Upper lobe of left lung (tissue), 4 donors: Measurements from ENCODE around the gene RPS17.
"Not testable (repeated sequence)": the region's sequence is repeated elsewhere in the genome, so short reads cannot be mapped to it uniquely, and the experiment has no call there.

Experiments
- CTCF ChIP-seq, 6 experiments: fragments of 450-650 bp in 4 of 6; fragments of 200-600 bp in 2 of 6; sonication (generic) in 2 of 6; IDR thresholded peaks; one replicate each; pipeline ENCODE4 v1.5.1; 2016 to 2019; ENCODE audit warnings: antibody characterized with exemption in 6 of 6
- EP300 ChIP-seq, 4 donors: sonication (generic); formaldehyde crosslinking; IDR thresholded peaks; one replicate each; pipeline ENCODE4 v1.5.1; 2017; ENCODE audit warnings: antibody characterized with exemption in 4 of 4, control low read depth in 2 of 4
- POLR2A ChIP-seq, 4 donors: fragments of 450-650 bp; IDR thresholded peaks; one replicate each; pipeline ENCODE4 v1.5.1; 2016 to 2017; ENCODE audit warnings: antibody characterized with exemption in 4 of 4, mild to moderate bottlenecking in 2 of 4
- POLR2AphosphoS5 ChIP-seq, 2 donors: sonication (generic); formaldehyde crosslinking; IDR thresholded peaks; one replicate each; pipeline ENCODE4 v1.5.1; 2017; ENCODE audit warnings: antibody characterized with exemption in 2 of 2

- TF ChIP-seq EP300, CTCF, POLR2A, POLR2AphosphoS5 (IDR thresholded peaks at IDR 0.05): not testable (repeated sequence)
These were observed 37.4 kb downstream of the RPS17 start for GRCh38 chr15:82502700-82503339.
